Mesenteric fat pad (tissue), 1 donor: ENCODE data around the gene PDE3B. TPM values are rescaled to one million over a fixed set of nuclear protein-coding genes. Genes with fewer than 3 reads are reported as not detected.
A peak's percentile ranks its signal among the peaks of the same experiment; 100 is the strongest.
"Not testable (repeated sequence)": the region's sequence is repeated elsewhere in the genome, so short reads cannot be mapped to it uniquely, and the experiment has no call there.

Experiments used
- DNase-seq: peaks from one replicate; pipeline ENCODE4 v3.0.0-alpha.2; 2020; ENCODE audit warnings: low spot score
- total RNA-seq: library from RNA; stranded (reverse); fragmentation: NEBNext Ultra II Directional; extraction: Animal tissue kit (Norgen Biotek cat#: 25700); gene quantifications from one replicate; pipeline ENCODE4 v1.2.1, GENCODE V29; 2021
- donor health status: DM: yes; HTN: yes; CAD: no.

Gene PDE3B
- total RNA-seq, 1 donor from 2014 or later = 71.5 TPM

DNA sequence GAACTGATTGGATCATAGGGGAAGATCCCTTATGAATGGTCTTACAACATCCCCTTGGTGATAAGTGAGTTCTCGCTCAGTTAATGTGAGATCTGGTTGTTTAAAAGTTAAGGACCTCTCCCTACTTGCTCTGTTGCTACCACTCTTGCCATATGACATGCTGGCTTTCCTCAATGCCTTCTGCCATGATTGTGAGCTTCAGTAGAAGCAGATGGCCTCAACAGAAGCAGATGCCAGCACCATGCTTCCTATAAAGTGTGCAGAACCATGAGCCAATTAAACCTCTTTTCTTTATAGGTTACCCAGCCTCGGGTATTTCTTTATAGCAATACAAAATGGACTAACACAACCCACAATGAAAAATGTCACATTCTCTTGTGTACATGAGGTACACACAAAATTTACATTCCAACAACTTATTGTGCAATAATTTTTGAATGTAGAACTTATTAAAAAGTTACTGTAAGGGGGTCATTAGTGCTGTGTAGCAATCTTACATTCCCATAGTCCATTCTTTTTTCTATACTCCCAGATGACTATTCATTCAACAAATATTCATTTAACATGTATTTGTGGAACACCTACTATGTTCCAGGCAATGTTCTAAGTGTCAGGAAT, 238.1 kb downstream of the PDE3B start:
- no peak for DNase-seq

DNA sequence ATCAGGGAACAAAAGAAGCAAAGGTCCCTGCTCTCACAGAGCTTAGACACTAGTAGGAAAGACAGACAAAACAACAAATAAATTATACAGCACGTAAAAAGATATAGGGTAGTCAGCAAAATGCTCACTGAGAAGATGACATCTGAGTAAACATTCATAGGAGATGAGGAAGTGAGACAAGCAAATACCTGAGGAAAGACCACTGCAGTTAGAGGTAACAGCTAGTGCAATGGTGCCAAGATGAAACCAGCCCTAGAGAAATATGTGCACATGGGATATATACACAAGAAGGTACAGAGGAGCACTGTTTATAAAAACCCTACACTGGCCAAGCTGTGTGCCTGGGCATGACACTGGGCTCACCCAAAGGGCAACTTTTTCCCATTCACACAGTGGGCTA, 238.6 kb downstream of the PDE3B start:
- no peak for DNase-seq

DNA sequence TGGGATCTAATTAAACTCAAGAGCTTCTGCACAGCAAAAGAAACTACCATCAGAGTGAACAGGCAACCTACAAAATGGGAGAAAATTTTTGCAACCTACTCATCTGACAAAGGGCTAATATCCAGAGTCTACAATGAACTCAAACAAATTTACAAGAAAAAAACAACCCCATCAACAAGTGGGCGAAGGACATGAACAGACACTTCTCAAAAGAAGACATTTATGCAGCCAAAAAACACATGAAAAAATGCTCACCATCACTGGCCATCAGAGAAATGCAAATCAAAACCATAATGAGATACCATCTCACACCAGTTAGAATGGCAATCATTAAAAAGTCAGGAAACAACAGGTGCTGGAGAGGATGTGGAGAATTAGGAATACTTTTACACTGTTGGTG, 240.1 kb downstream of the PDE3B start:
- not testable (repeated sequence) for DNase-seq

DNA sequence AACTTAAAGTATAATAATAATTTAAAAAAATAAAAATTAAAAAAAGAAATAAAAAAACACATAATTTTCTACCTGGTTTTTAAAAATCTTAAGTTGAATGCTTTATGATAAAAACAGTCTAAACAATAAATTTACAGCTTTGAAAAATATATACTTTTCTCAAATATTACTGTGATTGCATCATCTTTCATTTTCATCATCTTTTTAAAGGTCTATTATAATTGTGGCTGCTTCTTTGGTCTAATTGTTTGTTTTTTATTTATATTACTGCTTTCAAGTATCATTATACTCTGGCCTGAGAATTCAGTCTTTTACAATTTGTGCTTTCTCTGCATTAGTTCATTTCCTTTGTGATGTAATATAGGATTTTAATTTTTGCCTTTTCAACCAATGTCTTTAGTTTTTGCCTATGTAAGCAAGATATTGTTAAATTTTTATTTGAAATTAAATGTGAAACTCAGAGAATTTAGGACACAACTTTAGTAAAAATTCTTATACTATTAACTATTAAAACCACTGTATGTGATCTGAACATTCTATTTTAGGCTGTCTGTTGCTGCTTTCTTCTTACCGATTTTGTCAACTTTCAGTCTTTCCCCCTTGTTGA, 241.2 kb downstream of the PDE3B start:
- DNase-seq = no peak

DNA sequence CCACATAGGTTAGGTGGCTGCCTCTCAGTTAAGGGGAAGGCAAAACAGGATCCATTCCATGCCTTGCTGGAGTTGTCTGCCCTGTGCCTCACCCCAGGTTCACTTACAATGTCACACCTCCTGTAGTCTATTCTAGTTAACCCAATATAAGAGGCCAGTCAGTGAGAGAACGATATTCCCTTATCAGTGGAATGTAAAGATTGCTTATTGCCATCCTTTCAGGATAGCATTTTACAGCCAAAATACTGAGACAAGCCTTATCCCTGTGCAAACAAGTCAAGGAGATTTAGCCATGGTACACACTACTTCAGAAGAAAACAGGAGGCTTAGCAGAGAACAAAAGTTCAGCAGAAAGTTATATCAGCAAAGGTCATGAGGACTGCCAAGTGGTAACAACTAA, 242.9 kb downstream of the PDE3B start:
- DNase-seq = no peak

DNA sequence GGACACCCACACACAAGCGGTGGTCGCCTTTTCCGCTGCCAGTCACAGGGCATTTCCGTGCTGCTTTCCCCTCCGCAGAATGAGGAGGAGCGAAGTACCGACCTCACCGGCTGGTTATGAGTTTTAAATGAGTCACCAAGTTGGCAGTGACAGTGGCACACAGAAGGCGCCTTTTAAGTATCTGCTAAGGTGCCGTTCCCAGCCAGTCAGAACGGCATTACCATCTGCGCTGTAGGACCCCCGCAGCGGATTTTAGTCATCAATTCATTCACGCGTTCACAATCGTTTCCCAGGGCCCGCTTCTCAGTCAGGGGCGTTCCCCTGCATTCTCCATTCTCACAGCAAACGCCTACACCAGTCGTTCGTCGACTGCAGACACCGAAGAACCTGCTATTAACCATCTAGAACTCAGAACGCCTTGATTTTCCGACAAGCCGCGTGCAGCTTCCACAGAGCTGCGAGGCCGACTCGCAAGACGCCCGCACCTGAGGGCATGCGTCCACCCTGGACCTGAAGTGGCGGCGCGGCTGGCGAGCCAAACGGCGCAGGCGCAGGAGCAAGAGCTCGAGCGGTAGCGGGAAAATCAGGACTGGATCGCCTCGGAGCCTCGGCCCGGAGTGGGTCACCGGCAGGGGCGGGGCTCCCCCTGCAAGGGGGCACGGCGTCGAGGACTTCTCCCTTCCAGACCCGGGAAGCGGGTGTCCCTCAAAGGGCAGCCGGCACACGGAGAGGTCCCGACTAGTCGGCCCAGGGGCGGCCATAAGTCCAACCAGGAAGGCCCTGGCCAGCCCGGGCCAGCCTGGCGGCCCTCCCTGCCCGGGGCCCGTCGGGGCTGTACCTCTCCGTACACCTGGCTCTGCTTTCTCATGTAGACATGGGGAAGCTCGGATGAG, 247.8 kb downstream of the PDE3B start:
- peak; percentile 96 for DNase-seq

DNA sequence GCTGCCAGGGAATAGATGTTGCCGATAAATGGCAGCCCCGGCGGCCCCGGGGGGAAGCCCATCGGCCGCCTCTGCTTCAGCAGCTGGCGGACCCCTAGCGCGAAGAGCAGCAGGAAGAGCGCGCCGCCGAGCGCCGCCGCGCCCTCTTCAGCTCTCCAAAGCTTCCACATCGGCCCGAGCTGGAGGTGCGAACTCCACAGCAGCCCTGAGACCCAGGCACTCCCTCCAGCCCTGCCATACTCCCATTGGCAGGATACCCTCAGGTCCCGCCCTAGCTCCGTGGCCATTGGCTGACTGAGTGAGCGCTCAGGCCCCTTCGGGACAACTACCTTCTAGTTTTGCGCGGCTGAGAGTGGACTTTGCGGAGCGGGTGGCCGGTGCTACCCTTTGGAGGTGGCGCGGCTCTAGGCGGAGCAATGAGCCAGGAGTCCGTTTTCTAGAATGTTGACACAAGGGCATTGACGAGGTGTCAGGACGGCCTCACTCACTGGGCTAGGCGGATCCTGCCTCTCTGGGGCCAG, 248.5 kb downstream of the PDE3B start, which contains the start of gene CYP2R1:
CYP2R1 (minus strand) TSS at position 196 of the 521 bp plus-strand sequence; CDS start at position 170, 26 bp downstream.
- DNase-seq = peak; percentile 97

DNA sequence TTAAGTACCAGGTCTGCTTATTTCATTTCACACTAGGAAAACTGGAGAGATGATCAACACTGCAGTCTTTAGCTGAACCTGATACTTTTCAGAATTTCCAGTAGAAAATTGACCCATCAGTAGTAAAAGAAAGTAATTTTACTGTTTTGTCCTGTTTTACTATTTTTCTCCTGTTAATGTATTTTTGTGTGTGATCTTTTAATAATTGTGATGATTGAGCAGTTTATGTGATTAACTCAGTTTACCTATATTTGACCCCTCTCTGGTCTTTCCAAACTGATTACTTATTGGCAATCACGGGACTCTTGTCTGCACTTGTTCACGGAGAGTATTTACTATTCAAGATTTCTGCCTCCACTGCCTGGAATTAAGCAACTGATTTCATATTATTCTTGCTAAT, 249.0 kb downstream of the PDE3B start:
- DNase-seq = no peak

DNA sequence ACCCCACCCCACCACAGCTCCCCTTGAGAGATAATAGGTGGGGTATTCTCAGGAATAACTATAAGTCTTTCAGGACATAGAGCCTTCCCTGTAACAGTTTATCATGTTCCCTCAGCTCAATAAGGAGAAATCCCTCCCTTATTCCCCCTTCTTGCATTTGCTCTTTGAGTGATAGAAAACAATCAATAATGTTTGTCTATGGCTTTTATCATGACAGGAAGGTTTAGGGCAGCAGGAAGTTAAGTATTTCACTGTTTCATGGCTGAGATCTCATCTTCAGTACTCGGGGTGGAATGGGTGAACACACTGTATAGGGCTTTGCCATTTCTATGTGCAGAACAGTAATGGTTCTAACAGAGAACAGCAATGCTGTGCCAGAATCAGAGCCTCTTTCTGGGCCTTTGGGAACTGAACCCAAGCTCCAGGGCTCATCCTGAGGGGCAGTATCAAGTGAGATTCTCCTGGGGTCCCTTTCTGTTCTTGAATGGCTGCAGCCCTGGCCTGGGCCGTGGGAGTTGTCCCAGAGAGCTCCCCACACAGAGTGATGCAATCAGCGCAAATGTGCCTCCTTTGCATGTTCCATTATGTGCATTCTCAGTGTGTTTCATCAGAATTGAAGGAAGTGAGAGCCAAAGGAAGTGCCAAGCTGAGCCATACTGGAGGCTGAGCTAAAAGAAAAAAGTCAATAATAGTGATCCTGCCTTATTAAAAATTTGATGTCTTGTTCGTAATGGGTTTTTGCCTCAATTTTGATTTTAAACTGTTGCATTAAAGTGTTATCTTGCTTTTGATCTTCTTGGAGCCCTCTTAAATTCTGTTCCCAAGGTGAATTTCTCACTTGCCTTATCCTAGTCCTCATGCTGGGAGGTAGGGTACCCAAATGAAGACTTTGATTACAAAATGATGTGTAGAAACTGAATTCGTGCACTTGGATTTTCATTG, 251.3 kb downstream of the PDE3B start:
- DNase-seq = no peak

DNA sequence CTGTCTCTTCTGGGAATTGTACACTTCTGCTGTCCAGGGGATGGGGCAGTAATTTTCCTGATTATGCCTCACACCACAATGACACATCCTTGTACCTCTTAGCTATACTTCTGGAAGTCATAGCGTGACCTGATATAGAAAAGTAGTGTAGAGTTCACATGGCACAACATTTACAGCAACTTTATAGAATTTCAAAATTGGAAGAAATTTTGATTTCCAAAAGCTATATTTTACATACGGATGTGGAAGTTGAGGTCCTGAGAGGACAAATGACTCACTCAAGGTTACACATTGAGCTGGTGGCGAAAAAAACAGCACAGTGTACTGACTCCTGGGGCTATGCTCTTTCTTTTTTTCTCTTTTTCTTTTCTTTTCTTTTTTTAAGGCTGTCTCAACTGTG, 254.8 kb downstream of the PDE3B start:
- DNase-seq = no peak

DNA sequence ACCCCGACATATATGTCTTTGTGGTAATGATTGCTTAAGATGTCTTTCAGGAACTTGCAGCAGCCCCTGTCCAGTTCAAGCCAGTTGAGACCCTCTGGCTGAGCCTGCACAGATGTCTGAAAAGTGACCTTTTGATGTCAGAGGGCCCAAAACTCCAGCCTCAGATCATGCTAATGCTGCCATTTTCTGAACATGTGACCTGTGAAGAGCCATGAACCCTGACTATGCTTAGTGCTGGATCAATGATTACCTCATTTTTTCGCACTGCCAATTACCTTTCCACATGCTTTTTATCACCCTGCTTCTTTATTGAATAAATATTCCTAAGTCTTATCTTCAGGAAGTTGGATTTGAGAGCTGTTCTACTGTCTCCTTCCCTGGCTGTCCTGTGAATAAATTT, 255.3 kb downstream of the PDE3B start:
- DNase-seq = no peak

DNA sequence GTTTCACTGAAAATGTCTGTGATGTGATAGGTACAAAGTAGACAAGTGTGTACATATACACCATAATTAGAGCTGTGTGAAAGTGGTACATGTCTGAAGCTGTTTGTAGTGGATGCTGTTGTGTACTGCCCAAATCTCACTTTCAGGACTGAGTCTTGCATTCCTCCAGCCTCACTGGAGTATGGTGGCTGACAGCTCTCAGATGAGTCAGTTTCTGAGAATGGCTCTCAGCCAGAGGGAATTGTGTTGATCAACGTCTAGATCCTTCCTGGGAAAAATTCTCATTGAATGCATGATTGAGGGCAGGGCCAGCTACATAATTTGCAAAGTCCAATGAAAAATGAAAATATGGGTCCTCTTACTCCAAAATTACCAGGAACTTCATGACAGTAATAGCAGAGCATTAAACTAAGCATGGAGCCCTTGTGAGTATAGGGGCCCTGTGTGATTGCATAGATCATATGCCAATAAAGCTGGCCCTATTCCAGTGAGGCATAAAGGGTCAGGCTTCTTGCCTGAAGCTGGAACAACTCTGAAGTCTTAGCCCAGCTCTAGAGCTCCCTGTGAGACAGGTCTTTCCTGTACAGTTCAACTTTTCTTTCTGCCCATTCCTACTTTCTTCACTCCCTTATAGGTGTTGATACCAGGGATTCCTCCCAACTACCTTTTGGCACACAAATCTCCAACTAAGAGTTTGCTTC, 259.2 kb downstream of the PDE3B start:
- DNase-seq = no peak

DNA sequence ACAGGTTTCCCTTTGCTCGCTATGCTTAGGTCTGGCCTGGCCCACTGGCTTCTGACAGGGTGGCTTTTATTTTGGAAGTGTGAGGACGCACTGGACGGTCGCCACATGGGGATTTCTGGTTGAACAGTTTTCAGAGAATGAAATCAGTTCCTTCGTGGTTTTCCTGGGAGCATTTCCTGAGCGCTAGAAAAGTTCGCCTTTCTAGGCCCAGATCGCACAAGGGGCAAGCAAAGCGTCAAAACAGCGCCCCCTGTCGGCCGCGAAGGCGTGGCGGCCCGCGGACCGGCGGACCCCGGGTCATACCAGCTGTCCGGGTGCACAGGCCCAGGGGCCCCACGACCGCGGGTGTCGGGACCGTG, 261.1 kb downstream of the PDE3B start:
- peak; percentile 95 for DNase-seq

DNA sequence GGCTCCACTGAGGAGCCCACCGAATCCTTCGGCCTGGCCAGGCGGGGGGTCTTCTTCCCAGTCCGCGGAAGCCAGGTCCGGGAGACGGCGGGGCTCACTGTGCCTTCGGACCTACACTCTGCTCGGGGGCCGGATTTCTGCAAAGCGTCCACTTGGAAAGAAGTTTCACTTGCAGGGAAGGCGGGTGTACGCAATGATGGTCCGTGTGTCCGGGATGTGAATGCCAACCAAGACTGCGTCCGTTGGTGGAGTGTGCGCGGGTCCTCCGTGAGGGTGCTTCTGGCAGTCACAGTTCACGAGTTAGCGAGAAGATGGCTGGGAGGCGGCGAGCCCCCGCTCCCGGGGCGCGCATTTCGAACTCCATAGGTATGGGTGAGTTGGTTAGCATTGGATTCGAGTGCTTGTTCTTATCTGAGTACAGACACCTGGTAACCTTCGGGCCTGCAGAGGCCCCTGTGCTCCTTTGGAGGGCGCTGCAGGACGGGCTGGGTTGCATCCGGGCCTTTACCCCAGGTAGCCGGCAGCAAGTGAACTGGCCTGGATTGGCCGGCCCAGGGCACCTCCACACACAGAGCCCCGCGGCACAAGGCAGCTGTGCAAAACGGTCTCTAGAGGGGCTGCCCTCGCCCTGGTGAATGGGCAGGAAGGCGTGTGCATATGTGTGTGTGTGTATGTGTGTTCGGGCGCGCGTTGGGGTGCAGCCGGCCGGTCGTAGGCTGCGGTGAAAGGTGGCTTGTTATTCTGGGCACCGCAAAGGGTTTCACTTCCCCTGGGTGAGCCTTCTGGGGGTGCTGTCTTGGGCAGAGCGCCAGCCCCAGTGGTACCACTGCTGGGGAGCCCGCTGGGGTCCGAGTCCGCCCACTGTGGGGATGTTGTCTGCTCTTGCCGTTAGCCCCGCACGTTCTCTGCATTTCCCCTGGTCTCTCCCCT, 261.8 kb downstream of the PDE3B start:
- no peak for DNase-seq

DNA sequence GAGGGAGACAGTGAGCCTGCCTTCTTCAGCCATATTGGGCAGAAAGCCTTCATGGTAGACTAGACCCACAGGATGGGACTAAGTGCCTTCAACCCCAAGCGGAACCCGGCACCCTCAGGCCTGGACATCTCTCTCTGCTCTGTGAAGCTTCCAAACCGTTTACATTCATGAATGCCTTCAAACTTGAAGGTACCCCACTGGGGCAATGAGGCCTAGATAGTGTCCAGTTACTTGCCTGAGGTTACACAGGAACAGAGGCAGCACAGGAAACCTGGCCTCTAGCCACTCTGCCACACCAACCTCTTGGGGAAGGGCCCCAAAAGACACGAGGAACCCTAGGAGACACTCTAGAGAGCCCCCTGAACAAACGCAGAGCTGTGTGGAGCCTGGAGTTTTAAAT, 263.0 kb downstream of the PDE3B start:
- DNase-seq = no peak

DNA sequence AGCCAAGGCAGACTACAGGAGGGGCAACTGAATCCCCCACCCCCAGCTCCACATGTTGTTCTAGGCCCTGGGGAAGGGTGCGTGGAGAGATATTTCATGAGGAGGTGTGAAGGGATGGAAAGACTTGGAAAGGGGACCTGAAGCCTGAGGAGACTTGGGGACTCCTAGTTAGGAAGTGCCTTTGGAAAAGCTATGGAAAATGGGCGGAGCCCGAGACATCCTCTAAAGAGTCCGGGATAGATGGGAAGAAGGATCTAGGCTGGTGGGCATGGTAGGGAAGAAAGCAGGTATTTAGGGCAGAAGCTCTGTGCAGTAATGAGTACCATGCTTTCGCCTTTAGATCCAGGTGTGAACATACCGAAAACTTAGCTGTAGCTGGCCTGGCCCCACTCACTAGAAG, 263.4 kb downstream of the PDE3B start:
- DNase-seq = no peak

DNA sequence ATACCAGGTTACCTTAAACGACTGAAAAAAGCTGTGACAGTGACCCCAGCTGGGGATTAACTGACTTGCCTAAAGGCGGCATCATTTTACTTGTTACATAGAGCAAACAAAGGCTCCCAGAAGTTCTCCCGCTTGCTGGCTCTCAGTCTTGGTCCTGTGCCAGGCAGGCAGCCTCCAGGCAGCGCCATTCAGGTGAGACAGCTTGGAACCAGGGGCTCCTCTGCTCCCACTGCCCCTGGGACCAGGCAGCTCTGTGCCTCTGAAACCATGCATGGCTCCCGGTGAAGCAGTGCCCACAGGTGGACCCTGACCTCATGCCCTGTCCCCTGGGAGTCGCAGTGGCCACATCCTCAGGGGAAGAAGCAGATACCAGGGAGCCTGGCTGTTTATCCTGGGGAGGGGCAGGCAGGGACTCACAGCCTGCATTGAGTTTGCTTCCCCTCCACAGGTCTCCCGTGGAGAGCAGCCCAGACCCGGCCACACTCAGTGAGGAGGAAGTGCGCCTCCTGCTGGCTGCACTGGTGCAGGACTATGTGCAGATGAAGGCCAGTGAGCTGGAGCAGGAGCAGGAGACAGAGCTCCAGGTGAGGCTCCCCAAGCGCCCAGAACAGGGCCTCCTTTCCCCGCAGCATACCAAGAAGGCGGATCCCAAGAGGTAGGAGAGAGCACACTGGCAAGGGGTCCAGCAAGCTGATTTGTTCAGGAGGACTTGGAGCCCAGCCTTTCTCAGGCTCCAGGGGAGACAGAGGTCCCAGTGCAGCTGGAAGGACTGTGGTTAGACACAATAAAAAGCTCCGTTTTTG, 264.0 kb downstream of the PDE3B start:
- peak; percentile 92 for DNase-seq

DNA sequence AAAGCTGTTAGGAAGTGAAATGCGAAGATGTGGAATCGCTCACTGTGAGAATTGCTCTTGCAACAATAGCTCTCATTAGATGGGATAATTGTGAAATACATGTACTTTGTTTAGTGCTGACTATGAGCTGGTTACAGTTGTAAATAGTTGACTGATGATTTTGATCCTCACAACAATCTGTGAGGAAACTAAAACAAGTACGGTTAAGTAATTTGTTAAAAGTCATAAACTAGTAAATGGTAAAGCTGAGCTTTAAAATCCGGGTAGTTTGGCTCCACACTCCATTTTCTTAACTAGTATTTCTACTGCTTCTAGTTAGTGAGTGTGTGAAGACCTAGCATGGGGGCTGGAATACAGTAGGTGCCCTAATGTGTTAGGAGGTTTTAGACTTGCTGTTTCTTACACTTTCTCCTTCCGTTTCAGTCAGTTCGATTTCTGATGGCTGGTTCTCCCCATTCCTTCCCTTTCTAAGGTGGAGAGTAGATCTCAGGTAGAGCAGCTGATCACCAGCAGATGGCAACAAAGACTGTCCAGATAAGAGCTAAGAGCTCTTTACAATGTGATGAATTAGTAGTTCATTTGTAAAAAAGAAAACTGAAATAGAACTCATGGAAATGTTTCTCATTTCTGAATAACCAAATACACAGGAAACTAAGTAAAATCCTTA, 264.7 kb downstream of the PDE3B start:
- DNase-seq = no peak
